Measurements from ENCODE around the gene TMIE.

GRCh38 chr3:46707601-46708011 is 6.4 kb downstream of the TMIE start:
- TF ChIP-seq TAF1 (IDR thresholded peaks at IDR 0.05; ENCODE audit: low read depth, low read length) (no peak), POLR2A (IDR thresholded peaks at IDR 0.05; ENCODE audit: control extremely low read depth in 1 of 2, low read depth in 2 of 2, low read length in 2 of 2) (no peak), EP300 (IDR thresholded peaks at IDR 0.05; ENCODE audit: borderline replicate concordance in 1 of 2, low read depth in 2 of 2, low read length in 2 of 2) (no peak), RAD21 (IDR thresholded peaks at IDR 0.05 in 1 of 2, conservative IDR thresholded peaks at IDR 0.05 in 1 of 2; ENCODE audit: low read depth in 2 of 2, low read length in 2 of 2) (no peak), SP1 (IDR thresholded peaks at IDR 0.05; ENCODE audit: low read depth, low read length) (no peak), YY1 (IDR thresholded peaks at IDR 0.05; ENCODE audit: low read depth, low read length) (no peak), CTCF (IDR thresholded peaks at IDR 0.05; ENCODE audit: control extremely low read depth in 1 of 3, insufficient read depth in 1 of 3, low read depth in 1 of 3, low read length in 3 of 3) (no peak), JUND (IDR thresholded peaks at IDR 0.05; ENCODE audit: low read length) (no peak), MAX (IDR thresholded peaks at IDR 0.05) (no peak), EGR1 (IDR thresholded peaks at IDR 0.05; ENCODE audit: borderline replicate concordance, low read depth, low read length) (no peak), BRCA1 (IDR thresholded peaks at IDR 0.05; ENCODE audit: low read depth, low read length) (no peak), POLR2AphosphoS5 (IDR thresholded peaks at IDR 0.05; ENCODE audit: low read depth, low read length) (no peak), SIN3A (conservative IDR thresholded peaks at IDR 0.05 in 1 of 2, IDR thresholded peaks at IDR 0.05 in 1 of 2; ENCODE audit: low read depth in 1 of 2, low read length in 2 of 2) (no peak)
